Ishikawa (cell line): ENCODE measurements around the gene CAMK2D.

Experiments
- CEBPB ChIP-seq: IDR thresholded peaks from 2 replicates; pipeline ENCODE4 v1.6.1; 2012
- CREB1 ChIP-seq: IDR thresholded peaks from 2 replicates; pipeline ENCODE4 v1.6.1; 2012; ENCODE audit warnings: low read depth
- EGR1 ChIP-seq: IDR thresholded peaks from 2 replicates; pipeline ENCODE4 v1.6.1; 2012
- EP300 ChIP-seq: IDR thresholded peaks from 2 replicates; pipeline ENCODE4 v1.6.1; 2012; ENCODE audit warnings: borderline replicate concordance
- FOXM1 ChIP-seq: IDR thresholded peaks from 2 replicates; pipeline ENCODE4 v1.6.1; 2012; ENCODE audit warnings: low read depth, borderline replicate concordance
- NFIC ChIP-seq: IDR thresholded peaks from 2 replicates; pipeline ENCODE4 v1.6.1; 2012
- RAD21 ChIP-seq: IDR thresholded peaks from 2 replicates; pipeline ENCODE4 v1.6.1; 2012; ENCODE audit warnings: low read depth
- TAF1 ChIP-seq: IDR thresholded peaks from 2 replicates; pipeline ENCODE4 v1.6.1; 2012; ENCODE audit warnings: low read depth, mild to moderate bottlenecking
- TCF12 ChIP-seq: IDR thresholded peaks from 2 replicates; pipeline ENCODE4 v1.6.1; 2012; ENCODE audit warnings: low read depth
- TEAD4 ChIP-seq: IDR thresholded peaks from 2 replicates; pipeline ENCODE4 v1.6.1; 2012
- YY1 ChIP-seq: IDR thresholded peaks from 2 replicates; pipeline ENCODE4 v1.6.1; 2012; ENCODE audit warnings: low read depth
- ZBTB7A ChIP-seq: IDR thresholded peaks from 2 replicates; pipeline ENCODE4 v1.6.1; 2012; ENCODE audit warnings: low read depth
- TF ChIP-seq, protein P1 (sequence below): IDR thresholded peaks from 2 replicates; pipeline ENCODE4 v1.6.1; 2012; ENCODE audit warnings: low read depth, mild to moderate bottlenecking
- TF ChIP-seq, protein P2 (sequence below): IDR thresholded peaks from 2 replicates; pipeline ENCODE4 v1.6.1; 2012
- TF ChIP-seq, protein P3 (sequence below): IDR thresholded peaks from 2 replicates; pipeline ENCODE4 v1.6.1; 2012

The CAMK2D gene

DNA sequence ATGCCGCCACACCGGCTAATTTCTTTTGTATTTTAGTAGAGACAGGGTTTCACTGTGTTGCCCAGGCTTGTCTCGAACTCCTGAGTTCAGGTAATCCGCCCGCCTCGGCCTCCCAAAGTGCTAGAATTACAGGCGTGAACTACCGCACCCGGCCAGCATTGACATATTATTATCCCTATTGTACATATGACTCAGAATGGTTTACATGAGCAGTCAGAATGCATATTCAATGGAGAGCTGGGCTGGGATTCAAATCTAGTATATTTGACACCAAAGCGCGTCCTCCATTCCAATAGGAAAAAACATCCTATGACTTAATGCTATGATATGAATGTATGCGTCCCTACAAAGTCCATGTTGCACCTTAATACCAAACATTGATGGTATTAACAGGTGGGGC lies 281.4 kb downstream of the CAMK2D start:
- TF ChIP-seq, protein P1, sequence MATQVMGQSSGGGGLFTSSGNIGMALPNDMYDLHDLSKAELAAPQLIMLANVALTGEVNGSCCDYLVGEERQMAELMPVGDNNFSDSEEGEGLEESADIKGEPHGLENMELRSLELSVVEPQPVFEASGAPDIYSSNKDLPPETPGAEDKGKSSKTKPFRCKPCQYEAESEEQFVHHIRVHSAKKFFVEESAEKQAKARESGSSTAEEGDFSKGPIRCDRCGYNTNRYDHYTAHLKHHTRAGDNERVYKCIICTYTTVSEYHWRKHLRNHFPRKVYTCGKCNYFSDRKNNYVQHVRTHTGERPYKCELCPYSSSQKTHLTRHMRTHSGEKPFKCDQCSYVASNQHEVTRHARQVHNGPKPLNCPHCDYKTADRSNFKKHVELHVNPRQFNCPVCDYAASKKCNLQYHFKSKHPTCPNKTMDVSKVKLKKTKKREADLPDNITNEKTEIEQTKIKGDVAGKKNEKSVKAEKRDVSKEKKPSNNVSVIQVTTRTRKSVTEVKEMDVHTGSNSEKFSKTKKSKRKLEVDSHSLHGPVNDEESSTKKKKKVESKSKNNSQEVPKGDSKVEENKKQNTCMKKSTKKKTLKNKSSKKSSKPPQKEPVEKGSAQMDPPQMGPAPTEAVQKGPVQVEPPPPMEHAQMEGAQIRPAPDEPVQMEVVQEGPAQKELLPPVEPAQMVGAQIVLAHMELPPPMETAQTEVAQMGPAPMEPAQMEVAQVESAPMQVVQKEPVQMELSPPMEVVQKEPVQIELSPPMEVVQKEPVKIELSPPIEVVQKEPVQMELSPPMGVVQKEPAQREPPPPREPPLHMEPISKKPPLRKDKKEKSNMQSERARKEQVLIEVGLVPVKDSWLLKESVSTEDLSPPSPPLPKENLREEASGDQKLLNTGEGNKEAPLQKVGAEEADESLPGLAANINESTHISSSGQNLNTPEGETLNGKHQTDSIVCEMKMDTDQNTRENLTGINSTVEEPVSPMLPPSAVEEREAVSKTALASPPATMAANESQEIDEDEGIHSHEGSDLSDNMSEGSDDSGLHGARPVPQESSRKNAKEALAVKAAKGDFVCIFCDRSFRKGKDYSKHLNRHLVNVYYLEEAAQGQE, result no peak
- TF ChIP-seq EGR1, result no peak
- no peak for TF ChIP-seq CREB1
- no peak for TF ChIP-seq EP300
- TF ChIP-seq, protein P2, sequence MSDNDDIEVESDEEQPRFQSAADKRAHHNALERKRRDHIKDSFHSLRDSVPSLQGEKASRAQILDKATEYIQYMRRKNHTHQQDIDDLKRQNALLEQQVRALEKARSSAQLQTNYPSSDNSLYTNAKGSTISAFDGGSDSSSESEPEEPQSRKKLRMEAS, result no peak
- no peak for TF ChIP-seq TCF12
- TF ChIP-seq, protein P3, sequence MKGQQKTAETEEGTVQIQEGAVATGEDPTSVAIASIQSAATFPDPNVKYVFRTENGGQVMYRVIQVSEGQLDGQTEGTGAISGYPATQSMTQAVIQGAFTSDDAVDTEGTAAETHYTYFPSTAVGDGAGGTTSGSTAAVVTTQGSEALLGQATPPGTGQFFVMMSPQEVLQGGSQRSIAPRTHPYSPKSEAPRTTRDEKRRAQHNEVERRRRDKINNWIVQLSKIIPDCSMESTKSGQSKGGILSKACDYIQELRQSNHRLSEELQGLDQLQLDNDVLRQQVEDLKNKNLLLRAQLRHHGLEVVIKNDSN, result no peak
- TF ChIP-seq CEBPB, result no peak
- no peak for TF ChIP-seq RAD21
- no peak for TF ChIP-seq ZBTB7A
- no peak for TF ChIP-seq YY1
- TF ChIP-seq TEAD4, result no peak

DNA sequence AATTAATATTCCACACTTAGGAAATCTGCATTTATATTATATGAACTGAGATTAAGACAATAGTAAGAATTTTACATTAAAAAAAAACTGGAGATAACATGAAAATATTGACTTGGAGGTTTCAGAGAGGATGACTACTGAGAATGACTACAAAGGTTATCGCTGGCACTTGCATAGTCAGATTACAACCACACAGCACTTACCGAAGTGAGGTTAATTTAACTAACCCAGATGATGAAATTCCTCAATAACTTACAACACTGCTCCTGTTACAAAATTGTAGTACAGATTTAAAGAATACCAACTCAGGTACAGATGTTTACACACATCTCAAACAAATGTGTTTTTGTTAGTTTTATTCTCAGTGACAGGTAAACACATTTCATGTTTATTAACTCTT lies 283.5 kb downstream of the CAMK2D start:
- TF ChIP-seq NFIC, result no peak
- TF ChIP-seq TCF12, result no peak
- no peak for TF ChIP-seq EGR1
- TF ChIP-seq RAD21, result no peak
- TF ChIP-seq ZBTB7A, result no peak
- TF ChIP-seq, protein P1, result no peak
- no peak for TF ChIP-seq YY1
- no peak for TF ChIP-seq CEBPB
- TF ChIP-seq FOXM1, result no peak
- no peak for TF ChIP-seq EP300

DNA sequence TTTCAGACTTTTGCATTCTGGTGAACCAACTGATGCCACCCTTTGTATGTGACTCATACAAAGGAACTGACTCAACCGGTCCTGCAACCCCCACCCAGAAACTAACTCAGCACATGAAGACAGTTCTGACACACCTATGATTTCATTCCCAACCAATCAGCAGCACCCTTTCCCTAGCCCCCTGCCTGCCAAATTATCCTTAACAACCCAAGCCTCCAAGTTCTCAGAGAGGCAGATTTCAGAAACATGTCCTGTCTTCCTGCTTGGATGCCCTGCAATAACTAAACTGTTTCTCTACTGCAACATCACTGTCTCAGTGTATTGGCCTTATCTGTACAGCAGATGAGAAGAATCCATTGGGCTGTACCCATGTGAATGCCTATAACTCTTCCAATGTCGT lies 284.7 kb downstream of the CAMK2D start:
- TF ChIP-seq TAF1, result no peak
- TF ChIP-seq EP300, result no peak
- no peak for TF ChIP-seq TCF12
- no peak for TF ChIP-seq YY1
- TF ChIP-seq RAD21, result no peak
- TF ChIP-seq, protein P2, result no peak
- TF ChIP-seq CEBPB, result no peak
- TF ChIP-seq NFIC, result no peak
- TF ChIP-seq FOXM1, result no peak
- no peak for TF ChIP-seq EGR1
- no peak for TF ChIP-seq CREB1
- TF ChIP-seq, protein P3, result no peak

DNA sequence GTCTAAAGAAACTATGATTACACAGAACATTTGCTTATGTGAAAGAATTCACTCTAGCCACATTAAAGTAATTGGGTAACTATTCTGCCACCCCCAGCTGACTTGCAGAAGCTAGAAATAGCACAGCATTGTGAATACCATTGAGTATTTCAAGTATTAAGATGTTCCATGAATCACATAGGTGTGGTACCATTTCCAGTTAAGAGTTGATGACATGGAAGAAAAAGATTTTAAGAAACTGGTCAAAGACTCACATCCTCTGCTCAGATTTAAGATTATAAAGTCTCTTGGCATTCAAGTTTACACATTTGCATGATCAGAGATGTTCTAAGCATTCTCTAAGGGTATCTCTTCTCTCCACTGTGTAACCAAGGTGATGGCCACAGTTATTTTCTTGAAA lies 287.5 kb downstream of the CAMK2D start:
- TF ChIP-seq YY1, result no peak
- no peak for TF ChIP-seq EP300
- no peak for TF ChIP-seq CREB1
- TF ChIP-seq RAD21, result no peak
- no peak for TF ChIP-seq FOXM1
- TF ChIP-seq, protein P3, result no peak
- TF ChIP-seq ZBTB7A, result no peak
- no peak for TF ChIP-seq NFIC
- no peak for TF ChIP-seq TAF1
- no peak for TF ChIP-seq TEAD4
- TF ChIP-seq TCF12, result no peak
- no peak for TF ChIP-seq CEBPB
- TF ChIP-seq, protein P2, result no peak
- TF ChIP-seq EGR1, result no peak
- TF ChIP-seq, protein P1, result no peak
